GM12874 (cell line): ENCODE measurements around the gene CCDC112.

Experiments used
- TF ChIP-seq, protein P1 (sequence below): IDR thresholded peaks from 2 replicates; pipeline ENCODE4 v1.5.1; 2011; ENCODE audit warnings: low read depth, mild to moderate bottlenecking, control low read depth, low read length, moderate library complexity; ENCODE audit not compliant: insufficient read depth

The CCDC112 gene

GRCh38 chr5:115336964-115337363 lies 40.5 kb upstream of the CCDC112 start:
- TF ChIP-seq, protein P1, sequence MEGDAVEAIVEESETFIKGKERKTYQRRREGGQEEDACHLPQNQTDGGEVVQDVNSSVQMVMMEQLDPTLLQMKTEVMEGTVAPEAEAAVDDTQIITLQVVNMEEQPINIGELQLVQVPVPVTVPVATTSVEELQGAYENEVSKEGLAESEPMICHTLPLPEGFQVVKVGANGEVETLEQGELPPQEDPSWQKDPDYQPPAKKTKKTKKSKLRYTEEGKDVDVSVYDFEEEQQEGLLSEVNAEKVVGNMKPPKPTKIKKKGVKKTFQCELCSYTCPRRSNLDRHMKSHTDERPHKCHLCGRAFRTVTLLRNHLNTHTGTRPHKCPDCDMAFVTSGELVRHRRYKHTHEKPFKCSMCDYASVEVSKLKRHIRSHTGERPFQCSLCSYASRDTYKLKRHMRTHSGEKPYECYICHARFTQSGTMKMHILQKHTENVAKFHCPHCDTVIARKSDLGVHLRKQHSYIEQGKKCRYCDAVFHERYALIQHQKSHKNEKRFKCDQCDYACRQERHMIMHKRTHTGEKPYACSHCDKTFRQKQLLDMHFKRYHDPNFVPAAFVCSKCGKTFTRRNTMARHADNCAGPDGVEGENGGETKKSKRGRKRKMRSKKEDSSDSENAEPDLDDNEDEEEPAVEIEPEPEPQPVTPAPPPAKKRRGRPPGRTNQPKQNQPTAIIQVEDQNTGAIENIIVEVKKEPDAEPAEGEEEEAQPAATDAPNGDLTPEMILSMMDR = no peak

GRCh38 chr5:115336201-115336720 lies 39.8 kb upstream of the CCDC112 start:
- TF ChIP-seq, protein P1 = no peak

DNA sequence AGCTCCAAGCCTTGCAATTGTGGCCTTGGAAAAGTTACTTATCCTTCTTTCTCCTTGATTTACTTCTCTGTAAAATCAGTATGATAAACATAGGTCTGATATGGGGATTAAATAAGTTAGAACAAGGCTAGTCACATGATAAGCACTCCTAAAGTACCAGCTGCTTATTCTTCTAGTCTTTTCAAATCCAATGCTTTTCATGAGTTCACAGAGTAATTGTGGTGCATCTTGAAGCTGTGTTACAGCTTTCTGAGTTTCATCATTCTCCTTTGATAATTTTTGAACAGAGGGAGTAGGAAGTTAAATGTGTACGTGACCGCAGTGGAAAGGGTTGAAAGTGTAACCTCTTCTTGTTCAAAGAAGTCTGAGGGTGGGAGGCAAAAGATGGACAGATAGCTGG lies 38.8 kb upstream of the CCDC112 start:
- TF ChIP-seq, protein P1 = no peak

- TF ChIP-seq, protein P1 = no peak
Observed at GRCh38 chr5:115333164-115333563, 36.7 kb upstream of the CCDC112 start.

GRCh38 chr5:115330830-115331229 lies 34.4 kb upstream of the CCDC112 start:
- TF ChIP-seq, protein P1 = no peak

- TF ChIP-seq, protein P1 = no peak
Observed at GRCh38 chr5:115329475-115329874, 33.0 kb upstream of the CCDC112 start.

DNA sequence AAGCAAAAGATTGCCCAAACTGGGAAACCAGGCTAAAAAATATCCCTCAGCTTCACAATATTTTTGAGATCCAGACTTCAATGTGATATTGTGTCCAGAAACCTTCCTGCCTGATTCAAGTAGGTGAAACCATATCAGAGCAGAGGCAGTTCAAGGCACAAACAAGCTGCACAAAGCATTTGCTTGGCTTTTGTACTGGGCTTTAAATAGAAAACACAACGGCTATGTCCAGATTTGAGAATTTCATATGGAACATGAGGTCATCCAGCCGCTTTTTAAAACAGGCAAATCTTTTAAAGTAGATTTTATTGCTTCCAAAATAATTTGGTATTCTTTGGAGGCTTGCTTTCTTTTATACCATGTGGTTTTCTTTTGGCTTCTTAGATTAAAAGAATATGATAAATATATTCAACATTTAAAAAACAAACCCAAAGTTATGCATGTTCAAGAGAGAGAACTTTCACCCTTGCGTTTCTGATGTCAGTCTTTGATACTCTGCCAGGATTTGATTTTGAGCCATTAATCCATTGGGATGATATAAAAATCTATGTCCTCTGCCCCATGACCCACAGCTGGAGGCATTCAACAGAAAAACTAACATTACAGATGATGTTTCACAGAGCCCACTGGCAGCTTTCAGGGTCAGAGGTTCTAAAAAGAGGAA lies 29.0 kb upstream of the CCDC112 start:
- TF ChIP-seq, protein P1 = no peak

DNA sequence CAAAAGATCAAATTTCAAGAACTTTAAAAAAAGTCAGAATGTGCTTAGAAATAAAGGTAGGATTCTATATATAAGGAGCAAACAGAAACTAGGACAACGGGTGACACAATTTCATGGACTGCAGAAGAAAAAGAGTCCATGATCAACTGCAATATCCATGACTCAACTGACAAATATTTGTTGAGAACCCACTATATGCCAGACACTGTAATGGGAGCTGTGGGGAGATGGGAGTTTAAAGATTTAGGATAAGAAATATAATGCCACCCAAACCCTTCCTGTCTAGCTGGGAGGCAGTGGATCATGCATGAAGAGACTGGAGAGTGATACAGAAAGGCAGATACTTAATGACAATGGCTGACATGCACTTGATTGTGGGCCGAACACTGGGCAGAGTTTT lies 27.6 kb upstream of the CCDC112 start:
- TF ChIP-seq, protein P1 = no peak
